ENCODE measurements around the gene C16orf92. TPM values are rescaled to one million over a fixed set of nuclear protein-coding genes. Genes with fewer than 3 reads are reported as not detected.
A peak's percentile ranks its signal among the peaks of the same experiment; 100 is the strongest.

Gene C16orf92, protein sequence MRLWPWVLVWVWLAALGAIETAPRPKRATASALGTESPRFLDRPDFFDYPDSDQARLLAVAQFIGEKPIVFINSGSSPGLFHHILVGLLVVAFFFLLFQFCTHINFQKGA
- total RNA-seq = not detected

- no peaks in the 10 kb centered on the region for H3K9me3 ChIP-seq
- peaks cover 6 to 8% of the 10 kb centered on the region in 2 donors for H3K4me1 ChIP-seq
- TF ChIP-seq CTCF (IDR thresholded peaks at IDR 0.05) = no peak
- TF ChIP-seq POLR2A (IDR thresholded peaks at IDR 0.05) = no peak
- H3K27me3 ChIP-seq = no peaks in the 10 kb centered on the region
- WGBS, 2 donors = 82 to 87% methylated on average over 6 of the region's 6 CpGs
- no peak within 1 kb of the TSS for H3K4me3 ChIP-seq (replicated peaks in 1 of 3)
- no peak within 1 kb of the TSS for H3K27ac ChIP-seq
- no peak for DNase-seq
- intact Hi-C loops (cut with DNase I) = loop anchor here (10.0 kb wide), 1 partner anchor 188 kb away; no protein-coding TSS in a partner anchor
- H3K36me3 ChIP-seq = no peaks in the 10 kb centered on the region
Measured at GRCh38 chr16:30022887-30023286, at the start of gene C16orf92. Gene C16orf92 (plus strand): TSS chr16:30023198. CDS start chr16:30023341, 143 bp downstream.

DNA sequence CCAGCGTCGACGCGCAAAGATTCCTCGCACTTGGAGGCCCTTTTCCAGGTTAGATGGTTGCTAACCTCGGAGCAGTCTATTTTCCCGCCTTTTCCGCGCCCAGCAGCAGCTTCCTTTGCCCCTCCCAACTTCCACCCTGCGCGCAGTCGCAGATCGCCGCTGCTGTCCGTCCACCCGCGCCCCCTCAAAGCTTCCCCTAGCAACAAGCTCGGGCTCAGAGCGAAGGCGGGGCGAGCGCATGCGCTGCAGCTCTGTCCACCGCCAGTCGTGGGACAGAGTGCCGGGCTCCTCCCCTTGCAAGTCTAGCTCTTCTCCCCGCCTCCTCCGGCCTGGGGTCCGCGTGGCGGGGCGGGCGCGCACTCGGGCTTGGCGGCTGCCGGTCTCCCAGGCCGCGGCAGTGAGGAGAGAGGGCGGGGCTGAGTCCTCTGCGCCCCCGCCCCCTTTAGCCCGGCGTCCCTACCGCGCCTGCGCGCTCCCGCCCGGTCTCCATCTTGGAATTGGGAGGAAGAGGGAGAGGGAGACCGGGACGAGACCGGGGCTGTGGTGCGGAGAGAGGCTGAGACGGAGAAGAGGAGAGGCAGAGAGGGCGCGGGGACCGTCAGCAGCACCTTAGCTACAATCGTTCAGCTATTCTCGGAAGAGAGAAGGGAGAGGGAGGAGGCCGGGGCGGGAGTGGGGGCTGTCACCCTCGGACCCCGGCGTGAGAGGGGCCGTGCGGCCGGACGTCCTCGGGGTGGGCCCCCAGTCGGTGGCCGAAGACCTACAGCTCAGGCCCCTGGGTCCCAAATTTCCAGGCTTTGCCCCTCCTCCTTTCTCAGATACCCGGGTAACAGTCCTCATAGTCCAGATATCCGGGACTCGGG is 49.4 kb upstream of the C16orf92 start, which contains the start of gene TAOK2:
Gene TAOK2 (plus strand): TSS at position 485 of the 863 bp plus-strand sequence. CDS start 3,905 bp downstream, outside the sequence.
- TF ChIP-seq CTCF (IDR thresholded peaks at IDR 0.05) (no peak), POLR2A (IDR thresholded peaks at IDR 0.05) (peak in 1 of 2 donors; percentile 87)
- 2 to 5% methylated on average over 37 to 60 of the region's 75 CpGs for WGBS, 2 donors
- Histone ChIP-seq H3K36me3 (peaks cover 10 to 24% of the 10 kb centered on the region in 2 donors), H3K27ac (peak within 1 kb of the TSS; percentile 58 to 85 (median 75)), H3K27me3 (no peaks in the 10 kb centered on the region), H3K4me3 (replicated peaks in 1 of 3) (peak within 1 kb of the TSS; percentile 24 to 94 (median 66)), H3K9me3 (no peaks in the 10 kb centered on the region), H3K4me1 (peaks cover 15 to 33% of the 10 kb centered on the region in 2 donors)
- intact Hi-C loops (cut with DNase I) = no loop called here
- DNase-seq = peak; percentile 99

DNA sequence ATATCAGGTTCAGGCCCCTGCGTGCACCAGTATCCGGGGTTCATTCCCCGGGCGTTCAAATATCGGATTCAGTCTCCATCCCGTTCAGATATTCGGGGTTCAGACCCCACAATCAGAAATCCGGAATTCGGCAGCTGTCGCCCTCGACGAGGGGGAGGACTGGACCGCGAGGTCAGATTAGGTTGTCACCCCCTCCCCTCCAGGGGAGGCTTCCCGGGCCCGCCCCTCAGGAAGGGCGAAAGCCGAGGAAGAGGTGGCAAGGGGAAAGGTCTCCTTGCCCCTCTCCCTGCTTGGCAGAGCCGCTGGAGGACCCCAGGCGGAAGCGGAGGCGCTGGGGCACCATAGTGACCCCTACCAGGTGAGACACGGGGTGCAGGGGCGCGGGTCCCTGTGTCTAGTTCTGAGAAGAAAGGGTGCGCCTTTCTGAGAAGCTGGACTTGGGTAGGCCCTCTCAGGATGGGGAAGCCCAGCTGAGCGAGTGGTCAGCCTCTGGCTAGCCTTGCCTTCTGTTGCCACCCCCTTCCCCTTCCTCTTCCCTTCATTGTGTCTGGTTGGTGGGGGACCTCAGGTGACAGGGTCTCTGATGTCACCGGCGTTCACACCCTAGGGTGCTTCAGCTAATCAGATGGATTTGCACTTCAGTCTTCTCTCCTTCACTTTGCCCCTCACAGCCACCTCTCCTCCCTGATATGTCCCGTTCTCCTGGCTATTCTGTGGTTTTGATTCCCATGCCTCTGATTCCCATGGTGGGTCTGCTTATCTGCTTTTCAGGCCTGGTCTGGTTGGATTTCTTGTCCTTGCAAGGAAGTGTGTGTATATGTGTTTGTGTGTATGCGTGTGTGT is 48.5 kb upstream of the C16orf92 start:
- peaks cover 19 to 26% of the 10 kb centered on the region in 2 donors for H3K36me3 ChIP-seq
- intact Hi-C loops (cut with DNase I) = no loop called here
- TF ChIP-seq CTCF (IDR thresholded peaks at IDR 0.05) (no peak), POLR2A (IDR thresholded peaks at IDR 0.05) (no peak)
- peaks cover 15 to 33% of the 10 kb centered on the region in 2 donors for H3K4me1 ChIP-seq
- H3K9me3 ChIP-seq = no peaks in the 10 kb centered on the region
- H3K4me3 ChIP-seq (replicated peaks in 1 of 3) = peak overlapping the region; percentile 24 to 94 (median 66)
- WGBS, 2 donors = 2 to 3% methylated on average over 21 to 23 of the region's 31 CpGs
- H3K27ac ChIP-seq = peak overlapping the region; percentile 58 to 85 (median 75)
- no peaks in the 10 kb centered on the region for H3K27me3 ChIP-seq
- peak; percentile 8 to 22 for DNase-seq

DNA sequence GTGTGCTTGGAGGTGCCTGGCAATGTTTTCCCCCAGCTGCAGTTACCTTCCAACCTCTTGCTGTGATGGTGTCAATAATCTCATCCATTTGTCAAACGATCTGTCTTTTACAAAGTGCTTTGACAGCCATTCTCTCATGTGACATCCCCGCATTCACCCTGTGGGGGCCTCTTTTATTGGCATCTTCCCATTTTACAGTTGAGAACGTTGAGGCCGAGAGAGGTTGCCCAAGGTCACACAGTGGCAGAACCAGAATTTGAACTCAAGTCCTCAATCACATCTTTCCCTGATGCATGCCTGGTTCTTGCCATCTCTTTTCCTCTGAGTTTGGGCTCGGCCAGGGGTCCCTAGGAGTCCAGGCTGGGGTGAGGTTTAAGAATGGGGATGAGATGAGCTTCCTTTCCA is 47.9 kb upstream of the C16orf92 start:
- Histone ChIP-seq H3K27ac (peak overlapping the region in 2 of 3 donors; percentile 8 to 75), H3K36me3 (peaks cover 24 to 31% of the 10 kb centered on the region in 2 donors), H3K4me3 (replicated peaks in 1 of 3) (peak overlapping the region; percentile 24 to 94 (median 66)), H3K9me3 (no peaks in the 10 kb centered on the region), H3K4me1 (peaks cover 15 to 33% of the 10 kb centered on the region in 2 donors), H3K27me3 (no peaks in the 10 kb centered on the region)
- intact Hi-C loops (cut with DNase I) = no loop called here
- WGBS, 2 donors = 63 to 73% methylated on average over 5 of the region's 5 CpGs
- TF ChIP-seq POLR2A (IDR thresholded peaks at IDR 0.05) = no peak
- no peak for TF ChIP-seq CTCF (IDR thresholded peaks at IDR 0.05)
- no peak for DNase-seq
